ENCODE data around the gene UTRN.
A peak's percentile ranks its signal among the peaks of the same experiment; 100 is the strongest.

The UTRN gene

DNA sequence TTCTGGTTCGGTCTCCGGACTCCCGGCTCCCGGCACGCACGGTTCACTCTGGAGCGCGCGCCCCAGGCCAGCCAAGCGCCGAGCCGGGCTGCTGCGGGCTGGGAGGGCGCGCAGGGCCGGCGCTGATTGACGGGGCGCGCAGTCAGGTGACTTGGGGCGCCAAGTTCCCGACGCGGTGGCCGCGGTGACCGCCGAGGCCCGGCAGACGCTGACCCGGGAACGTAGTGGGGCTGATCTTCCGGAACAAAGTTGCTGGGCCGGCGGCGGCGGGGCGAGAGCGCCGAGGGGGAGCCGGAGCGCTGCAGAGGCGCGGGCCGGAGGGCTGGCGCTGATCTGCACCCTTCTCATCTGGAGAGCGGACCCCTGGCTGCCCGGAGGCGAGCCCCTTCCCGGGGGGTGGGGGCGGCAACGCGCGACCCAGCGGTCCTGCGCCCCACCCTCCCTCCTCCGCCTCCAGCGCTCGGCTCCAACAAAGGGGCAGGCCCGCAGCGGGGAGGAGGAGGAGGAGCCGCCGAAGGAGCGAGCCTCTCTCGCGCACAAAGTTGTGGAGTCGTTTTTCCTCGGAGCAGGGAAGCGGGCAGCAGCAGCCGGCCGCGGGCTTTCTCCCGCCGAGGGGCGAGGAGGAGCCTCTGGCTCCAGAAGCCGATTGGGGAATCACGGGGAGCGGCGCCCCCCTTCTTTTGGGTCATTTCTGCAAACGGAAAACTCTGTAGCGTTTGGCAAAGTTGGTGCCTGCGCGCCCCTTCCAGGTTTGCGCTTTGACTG lies at the start of gene UTRN:
TSS of gene UTRN (plus strand) at position 553 of the 765 bp plus-strand sequence. CDS start 6,494 bp downstream, outside the sequence.
- DNase-seq: peak; percentile 34 to 39

- DNase-seq: no peak
Observed at GRCh38 chr6:144244688-144245087, 40.4 kb upstream of the UTRN start.

DNA sequence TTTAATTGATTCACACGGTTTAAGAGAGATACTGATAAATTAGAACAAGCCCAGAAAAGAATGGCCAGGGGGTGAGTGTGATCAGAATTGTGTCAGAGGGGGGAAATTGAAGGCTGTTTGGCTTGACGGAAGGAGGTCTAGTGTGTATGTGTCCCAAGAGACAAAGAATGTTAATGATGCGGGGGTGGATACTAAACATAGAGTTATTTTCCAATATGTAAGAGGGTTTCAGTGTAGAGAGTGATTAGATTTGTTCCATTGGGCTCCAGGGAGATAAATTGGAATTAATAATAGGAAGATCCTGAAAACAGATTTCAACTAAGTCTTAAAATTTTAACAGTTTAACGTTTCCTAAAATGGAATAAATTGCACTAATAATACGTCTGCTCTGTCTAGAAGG lies 38.1 kb upstream of the UTRN start:
- no peak for DNase-seq

GRCh38 chr6:144248003-144248402 lies 37.1 kb upstream of the UTRN start:
- DNase-seq: no peak

DNA sequence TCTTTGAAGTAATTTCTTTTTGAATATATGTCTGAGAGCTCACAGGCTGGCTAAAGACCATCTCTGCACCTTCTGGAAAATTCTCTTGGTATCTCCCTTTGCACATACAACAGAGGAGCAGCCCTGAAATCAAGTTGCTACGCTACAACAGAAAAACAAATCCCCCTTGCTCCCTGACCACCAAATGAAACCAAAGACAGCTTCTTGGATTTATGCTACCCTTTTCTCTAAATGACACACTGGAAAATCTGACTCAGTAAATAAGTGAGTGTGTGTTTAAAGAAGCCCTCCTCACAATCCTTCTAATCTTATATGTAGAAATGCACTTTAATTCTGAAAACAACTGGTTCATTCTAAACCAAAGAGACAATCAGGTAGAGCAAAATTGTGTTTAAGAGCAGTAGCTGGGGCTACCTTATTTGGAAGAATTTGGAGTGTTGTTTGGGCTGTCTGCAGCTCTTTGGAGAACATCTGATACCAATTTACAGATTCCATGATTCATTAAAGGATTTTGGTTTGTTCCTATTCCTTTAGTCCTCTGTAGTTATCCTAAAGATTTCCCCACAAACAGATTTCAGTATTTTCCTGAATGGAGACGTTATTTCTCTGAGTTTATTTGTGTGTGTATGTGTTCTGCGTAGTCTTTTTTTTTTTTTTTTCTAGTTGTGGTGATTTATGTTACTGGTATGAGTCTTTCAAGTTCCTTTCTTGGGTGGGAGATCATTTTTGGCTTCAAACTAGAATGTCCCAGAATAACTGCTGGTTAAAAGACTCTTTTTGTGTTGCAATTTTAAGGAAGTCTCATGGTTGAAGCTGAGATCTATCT lies 36.4 kb upstream of the UTRN start:
- DNase-seq: no peak

DNA sequence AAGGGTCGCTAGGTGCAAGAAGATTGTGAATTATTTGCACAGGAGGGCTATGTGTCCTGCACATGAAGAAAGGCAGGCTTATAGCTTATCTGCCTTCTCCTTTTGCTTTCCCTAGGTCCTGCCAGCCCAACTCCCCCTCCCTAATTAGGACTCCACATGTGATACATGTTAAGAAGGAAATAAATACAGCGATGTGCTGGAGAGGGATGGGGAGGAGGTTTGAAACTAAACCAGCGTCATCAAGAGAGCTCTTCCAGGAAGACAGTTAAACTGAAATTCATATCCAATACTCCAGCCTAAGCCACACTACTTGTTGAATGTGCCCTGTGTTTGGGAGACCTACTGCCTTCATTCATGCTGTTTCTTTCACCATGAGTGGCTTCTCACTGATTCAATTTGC lies 34.9 kb upstream of the UTRN start:
- DNase-seq: no peak

DNA sequence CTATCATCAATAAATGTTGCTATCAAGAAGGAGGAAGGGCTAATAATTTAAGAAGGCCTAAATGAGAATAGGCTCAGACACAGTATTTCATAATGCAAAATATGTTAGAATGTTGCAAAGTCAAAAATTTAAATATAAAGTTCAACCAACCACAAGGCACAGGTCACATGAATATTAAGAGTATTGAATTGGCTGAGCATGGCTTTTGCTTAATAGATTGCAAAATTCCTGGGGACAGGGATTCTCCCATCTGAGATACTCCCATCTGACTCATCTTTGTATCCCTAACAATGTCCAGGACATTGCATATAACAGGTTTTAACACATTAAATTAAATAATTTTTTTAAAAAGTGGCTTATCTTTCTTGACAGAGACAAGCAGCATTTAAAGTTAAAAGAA lies 32.9 kb upstream of the UTRN start:
- no peak for DNase-seq

DNA sequence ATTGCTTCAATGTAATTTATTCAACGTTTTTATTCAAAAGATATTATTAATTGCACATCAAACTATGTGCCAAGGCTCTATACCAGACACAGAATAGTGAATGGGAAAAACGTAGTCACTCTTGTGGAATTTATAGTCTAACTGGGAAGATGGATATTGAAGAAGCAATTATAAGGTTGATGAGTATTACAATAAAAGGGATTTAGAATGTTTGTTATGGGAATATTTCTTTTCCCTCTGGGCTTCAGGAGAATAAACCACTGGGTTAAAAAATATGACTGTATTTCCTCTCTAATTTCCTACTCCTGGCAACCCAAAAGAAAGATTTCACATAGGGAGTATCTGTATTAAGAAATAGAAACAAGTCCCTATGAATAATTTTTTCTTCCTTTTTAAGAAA lies 25.1 kb upstream of the UTRN start:
- no peak for DNase-seq

GRCh38 chr6:144262470-144263369 lies 22.4 kb upstream of the UTRN start:
- DNase-seq: peak; percentile 9 to 49

GRCh38 chr6:144263786-144264185 lies 21.3 kb upstream of the UTRN start:
- DNase-seq: no peak

DNA sequence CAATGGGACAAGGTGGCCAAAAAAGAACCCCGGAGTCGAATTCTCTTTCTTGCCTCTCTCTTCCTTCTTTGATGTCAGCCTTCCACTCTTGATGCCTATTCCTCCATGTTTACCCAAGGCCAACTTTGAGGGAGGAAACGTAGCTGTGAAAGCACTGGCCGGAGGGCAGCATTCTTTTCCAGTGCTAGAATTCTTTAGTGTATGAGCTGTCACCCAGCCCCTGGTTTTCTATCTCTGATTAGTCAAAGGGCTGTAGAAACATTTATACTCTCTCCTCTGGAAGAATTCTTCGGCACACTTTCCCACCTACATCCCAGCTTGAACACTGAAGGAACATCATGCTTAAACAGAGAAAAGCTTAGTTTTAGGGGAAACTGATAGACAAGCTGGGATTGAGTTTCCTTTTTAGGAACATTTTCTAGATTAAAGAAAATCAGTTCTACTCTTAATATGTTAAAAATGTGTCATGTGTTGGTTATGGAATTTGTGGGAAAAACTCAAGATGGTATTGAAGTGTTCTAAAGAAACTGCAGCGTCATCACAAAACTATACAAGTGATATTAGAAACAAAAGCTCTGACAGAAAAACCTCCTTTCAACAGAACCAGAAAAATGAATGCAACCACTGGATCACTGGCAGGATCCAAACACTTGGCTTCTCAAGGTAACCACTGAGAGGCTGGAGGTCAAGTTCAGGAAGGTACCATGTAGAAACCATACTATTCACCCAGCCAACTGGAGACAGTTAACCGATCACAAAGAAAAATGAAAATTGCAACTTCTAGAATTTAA lies 20.7 kb upstream of the UTRN start:
- DNase-seq: no peak

DNA sequence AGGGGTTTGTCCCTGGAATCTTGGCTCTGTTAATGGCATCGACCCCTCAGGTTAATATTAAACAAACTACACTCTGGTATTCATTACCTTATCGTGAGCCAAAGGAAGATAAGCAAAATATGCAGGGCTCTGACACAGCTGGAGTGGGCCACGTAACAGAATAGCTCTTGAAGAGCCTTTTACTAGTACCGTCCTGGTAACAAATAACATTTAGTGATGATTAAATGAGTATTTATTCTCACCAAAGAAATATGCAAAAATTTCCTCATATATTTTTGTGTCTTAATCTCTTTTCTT lies 20.1 kb upstream of the UTRN start:
- no peak for DNase-seq

- peak in 1 of 2 donors; percentile 8 for DNase-seq
Observed at GRCh38 chr6:144265390-144265789, 19.7 kb upstream of the UTRN start.

DNA sequence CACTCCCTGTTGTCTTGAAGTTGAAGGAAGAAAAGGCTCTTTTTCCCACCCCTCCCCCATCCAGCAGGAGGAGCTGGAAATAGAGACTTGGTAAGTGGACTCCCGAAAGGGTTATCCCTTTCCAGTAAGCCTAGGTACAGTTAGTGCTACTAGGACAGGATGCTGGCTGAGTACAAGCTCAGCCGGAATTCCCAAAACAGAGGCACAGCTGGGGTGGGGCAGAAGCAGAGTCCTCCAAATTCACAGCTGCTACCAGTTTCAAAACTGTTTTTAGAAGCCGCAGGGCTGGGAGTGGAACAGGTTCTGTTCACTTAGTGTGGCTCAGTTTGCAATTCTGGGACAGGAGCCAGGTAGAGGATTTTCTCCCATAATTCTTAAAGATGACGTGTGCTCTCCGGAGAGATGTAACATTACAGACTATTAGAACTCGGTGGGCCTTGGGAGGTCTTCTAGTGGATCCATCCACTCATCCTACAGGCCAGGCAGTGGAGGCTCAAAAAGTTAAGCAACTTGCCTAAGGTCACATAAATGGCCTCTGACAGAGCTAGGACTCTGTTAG lies 19.0 kb upstream of the UTRN start:
- no peak for DNase-seq

DNA sequence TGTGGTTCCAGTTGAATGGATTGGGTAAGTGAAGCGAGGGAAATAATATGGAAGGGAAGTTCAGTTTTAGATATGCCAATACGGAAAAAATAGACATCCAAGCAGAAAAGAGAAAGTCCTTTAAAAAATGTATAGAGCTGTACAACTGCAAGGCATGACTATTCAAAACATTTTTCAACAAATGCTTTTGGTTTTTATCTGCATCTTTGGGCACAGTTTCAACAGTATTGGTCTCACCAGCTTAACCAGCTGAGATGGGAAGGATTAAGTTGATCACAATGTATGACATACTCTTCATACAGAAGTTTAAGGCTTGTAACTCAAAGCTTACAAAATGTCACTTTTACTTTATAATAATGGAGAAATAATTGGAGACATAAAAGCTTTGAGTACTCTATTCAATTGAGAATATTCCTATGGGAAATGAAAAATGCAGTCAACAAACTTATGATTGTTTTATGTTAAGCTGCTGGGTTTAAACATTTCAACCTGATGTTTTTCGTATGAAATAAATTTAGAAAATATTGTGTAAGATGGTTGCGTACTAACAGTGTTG lies 16.3 kb upstream of the UTRN start:
- no peak for DNase-seq

- DNase-seq: no peak
Observed at GRCh38 chr6:144277174-144277573, 8.0 kb upstream of the UTRN start.

GRCh38 chr6:144277605-144278227 lies 7.4 kb upstream of the UTRN start:
- no peak for DNase-seq

- DNase-seq: no peak
Observed at GRCh38 chr6:144278659-144279314, 6.3 kb upstream of the UTRN start.

GRCh38 chr6:144279484-144280150 lies 5.5 kb upstream of the UTRN start:
- DNase-seq: no peak
